ENCODE data around the gene ARHGDIA. TPM values are rescaled to one million over a fixed set of nuclear protein-coding genes. Genes with fewer than 3 reads are reported as not detected.

Gene ARHGDIA
- total RNA-seq, 1 donor from 2014 or later = 697 TPM

DNA sequence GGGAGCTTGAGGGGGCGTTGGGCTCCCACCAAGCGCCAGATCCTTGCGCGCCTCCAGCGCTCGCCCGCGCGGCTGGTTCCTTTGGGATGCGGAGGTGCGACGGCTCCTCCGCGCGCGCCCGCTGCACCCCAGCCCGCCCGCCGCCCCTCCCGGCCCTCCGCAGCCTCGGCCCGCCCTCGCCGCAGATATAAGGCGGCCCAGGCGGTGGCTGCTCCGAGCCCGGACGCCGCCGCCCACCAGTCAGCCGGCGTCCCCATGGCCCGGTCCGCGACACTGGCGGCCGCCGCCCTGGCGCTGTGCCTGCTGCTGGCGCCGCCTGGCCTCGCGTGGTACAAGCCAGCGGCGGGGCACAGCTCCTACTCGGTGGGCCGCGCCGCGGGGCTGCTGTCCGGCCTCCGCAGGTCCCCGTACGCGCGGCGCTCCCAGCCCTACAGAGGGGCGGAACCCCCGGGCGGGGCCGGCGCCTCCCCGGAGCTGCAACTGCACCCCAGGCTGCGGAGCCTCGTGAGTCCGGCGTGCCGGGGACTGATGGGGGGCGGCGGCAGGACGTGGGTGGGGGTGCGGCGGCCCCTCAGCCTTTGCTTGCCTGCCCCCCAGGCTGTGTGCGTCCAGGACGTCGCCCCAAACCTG is 31.0 kb upstream of the ARHGDIA start, which contains the start of gene NPB:
Gene NPB, plus strand, starts transcription at position 216 of the 630 bp plus-strand sequence. Its CDS starts 40 bp downstream, at position 256.
- no peak within 1 kb of the TSS for H3K27ac Mint-ChIP-seq
- no peak for DNase-seq
- intact Hi-C loops (cut with micrococcal nuclease) = no loop called here
- H3K9me3 Mint-ChIP-seq = no peaks in the 10 kb centered on the region
- H3K4me1 Mint-ChIP-seq = peaks cover 2% of the 10 kb centered on the region
- peaks cover 7% of the 10 kb centered on the region for H3K27me3 Mint-ChIP-seq
- peaks cover 20% of the 10 kb centered on the region for H3K36me3 Mint-ChIP-seq (ENCODE audit: low read depth)
- H3K4me3 Mint-ChIP-seq = peak within 1 kb of the TSS; percentile 3

DNA sequence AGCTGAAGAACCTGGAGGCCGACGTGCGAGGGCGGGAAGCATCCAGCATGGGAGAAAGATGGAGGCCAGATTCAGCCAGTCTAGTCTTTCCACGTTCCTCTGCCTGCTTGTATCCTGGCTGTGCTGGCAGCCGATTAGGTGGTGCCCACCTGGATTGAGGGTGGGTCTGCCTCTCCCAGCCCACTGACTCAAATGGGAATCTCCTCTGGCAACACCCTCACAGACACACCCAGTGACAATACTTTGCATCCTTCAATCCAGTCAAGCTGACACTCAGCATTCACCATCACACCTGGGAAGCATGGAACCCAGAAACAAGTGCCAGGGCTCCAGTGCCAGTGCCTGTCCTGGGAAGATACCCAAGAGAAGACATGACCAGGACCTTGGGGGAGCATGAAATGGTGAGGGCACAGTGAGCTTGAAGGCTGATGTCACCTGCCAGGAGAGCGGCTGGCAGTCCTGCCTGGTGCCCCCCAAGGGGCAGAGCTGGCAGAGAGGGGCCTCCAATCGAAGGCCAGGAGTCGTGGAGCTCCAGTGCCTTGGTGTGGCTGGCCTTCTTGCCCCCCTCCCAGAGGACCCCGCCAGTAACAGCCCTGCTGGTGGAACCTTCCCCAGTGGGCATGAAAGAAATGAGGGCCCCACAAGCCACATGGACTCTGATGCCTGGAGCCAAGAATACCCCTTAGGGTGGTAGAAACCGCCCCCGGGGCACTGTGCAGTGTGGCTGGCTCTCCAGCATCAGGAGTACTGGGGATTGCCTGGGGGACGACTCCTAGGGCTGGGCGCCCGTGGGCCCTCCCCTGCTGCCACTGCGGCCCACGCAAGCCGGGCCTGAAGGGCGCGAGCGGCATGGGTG is 30.3 kb upstream of the ARHGDIA start:
- intact Hi-C loops (cut with micrococcal nuclease) = no loop called here
- Mint-ChIP-seq H3K36me3 (ENCODE audit: low read depth) (peaks cover 17% of the 10 kb centered on the region), H3K4me3 (peak overlapping the region; percentile 3), H3K4me1 (peaks cover 2% of the 10 kb centered on the region), H3K27ac (no peak overlapping the region), H3K9me3 (no peaks in the 10 kb centered on the region), H3K27me3 (peaks cover 7% of the 10 kb centered on the region)
- no peak for DNase-seq

DNA sequence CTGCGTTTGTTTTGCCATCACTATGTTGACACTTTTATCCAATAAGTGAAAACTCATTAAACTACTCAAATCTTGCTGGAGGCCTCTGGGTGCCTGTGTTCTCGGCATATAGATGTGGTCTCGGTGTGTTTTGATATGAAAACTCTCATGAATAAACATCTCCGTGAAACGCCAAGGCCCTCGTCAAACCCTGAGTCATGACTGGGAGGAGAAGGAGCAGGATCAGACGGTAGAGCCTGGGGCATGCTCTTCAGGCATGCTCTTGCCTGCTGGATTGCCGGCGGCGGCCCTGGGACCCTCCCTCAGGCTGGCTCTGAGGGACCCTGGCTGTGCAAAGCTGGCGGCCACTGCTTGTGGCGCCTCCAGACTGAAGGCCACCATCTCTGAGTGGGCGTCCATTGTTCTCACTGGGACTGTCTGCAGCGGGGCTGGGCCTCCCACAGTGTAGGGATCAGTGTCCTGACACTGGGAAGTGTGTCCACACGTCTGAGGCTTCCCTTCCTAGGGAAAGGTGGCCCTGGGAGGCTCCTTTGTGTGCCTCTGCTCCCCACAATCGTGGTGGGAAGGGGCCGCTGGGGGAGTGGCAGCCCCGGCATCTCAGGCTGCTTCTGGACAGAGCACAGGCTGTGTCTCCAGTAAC is 29.2 kb upstream of the ARHGDIA start:
- intact Hi-C loops (cut with micrococcal nuclease) = no loop called here
- DNase-seq = no peak
- peaks cover 7% of the 10 kb centered on the region for H3K27me3 Mint-ChIP-seq
- no peak overlapping the region for H3K27ac Mint-ChIP-seq
- peaks cover 17% of the 10 kb centered on the region for H3K36me3 Mint-ChIP-seq (ENCODE audit: low read depth)
- no peaks in the 10 kb centered on the region for H3K9me3 Mint-ChIP-seq
- no peak overlapping the region for H3K4me3 Mint-ChIP-seq
- H3K4me1 Mint-ChIP-seq = peaks cover 3% of the 10 kb centered on the region

DNA sequence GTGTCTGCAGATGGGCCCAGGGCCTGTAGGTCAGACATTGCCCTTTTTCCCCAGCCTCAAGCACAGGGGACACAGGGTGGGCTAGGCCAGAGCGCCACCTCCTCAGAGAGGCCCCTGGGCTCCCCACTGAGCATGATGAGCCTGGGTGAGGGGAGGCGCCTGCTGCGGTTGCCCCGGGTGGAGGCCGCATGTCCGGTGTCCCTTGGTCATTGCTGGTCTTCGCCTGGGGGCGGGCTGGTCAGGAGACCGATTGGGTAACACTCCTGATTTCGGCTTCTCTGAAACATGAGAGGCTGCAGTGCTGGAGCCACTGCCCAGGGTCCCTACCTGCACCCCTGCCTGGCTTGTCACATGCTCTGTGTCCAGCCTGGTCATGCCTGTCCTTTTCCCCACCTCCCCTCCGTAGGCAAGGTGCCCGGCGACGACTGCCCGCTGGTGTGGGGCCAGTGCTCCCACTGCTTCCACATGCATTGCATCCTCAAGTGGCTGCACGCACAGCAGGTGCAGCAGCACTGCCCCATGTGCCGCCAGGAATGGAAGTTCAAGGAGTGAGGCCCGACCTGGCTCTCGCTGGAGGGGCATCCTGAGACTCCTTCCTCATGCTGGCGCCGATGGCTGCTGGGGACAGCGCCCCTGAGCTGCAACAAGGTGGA is 28.5 kb upstream of the ARHGDIA start:
- Mint-ChIP-seq H3K36me3 (ENCODE audit: low read depth) (peaks cover 17% of the 10 kb centered on the region), H3K27me3 (peaks cover 7% of the 10 kb centered on the region), H3K9me3 (no peaks in the 10 kb centered on the region), H3K27ac (no peak overlapping the region), H3K4me1 (peaks cover 4% of the 10 kb centered on the region), H3K4me3 (no peak overlapping the region)
- intact Hi-C loops (cut with micrococcal nuclease) = no loop called here
- DNase-seq = no peak

DNA sequence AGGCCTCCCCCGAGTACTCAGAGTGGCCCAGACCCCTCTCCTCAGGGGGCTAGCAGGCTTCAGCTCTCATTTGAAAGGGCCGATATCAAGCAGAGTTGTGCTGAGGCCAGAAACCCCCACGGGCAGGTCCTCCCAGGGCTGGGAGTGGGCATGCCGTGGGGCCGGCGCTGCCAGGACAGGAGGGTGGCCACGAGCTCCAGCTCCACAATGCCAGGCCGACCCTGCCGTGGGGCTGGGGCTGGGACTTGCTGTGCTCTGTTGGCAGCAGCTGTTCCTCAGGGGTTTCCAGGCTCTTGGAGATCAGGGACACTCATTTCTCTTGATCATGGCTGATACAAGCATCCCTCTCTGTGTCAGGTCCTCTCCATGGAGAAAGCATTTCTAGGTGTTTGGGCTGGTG is 27.7 kb upstream of the ARHGDIA start:
- intact Hi-C loops (cut with micrococcal nuclease) = no loop called here

DNA sequence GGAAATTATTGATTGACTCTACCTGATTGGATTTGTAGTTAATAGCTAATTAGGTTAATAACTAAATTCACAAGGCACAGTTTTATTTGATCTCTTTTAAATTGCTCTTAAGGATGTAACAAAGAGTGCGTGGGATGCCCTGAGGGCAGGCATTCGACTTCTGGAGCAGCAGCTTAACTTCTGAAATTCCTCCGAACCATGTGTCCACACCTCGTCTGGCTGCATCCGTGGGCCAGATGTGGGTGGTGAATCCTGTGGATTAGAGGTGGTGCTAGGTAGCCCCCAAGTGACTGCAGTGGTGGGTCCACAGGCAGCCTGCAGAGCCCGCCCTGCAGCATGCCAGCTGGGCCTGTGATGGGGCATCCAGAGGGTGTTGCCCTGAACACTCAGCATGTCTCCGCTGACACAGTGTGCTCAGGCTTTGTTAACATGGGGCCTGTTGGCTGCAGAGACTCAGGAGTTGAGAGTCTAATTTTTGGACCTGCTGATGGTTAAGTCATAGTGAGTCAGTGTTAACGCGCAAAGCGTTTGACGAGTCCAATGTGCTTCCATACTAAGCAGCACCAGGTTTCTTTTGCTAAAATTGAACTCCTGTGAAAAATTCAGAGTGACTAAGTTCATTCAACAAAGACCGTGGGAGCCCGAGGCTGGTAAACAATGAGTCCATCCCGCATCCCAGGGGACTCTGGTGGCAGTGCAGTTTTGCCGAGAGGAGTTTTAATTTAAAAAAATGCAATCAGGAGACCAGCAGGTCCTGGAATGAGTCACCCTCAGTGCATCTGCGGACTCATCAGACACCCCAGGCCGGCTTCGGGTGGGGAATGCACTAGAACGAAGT is 27.1 kb upstream of the ARHGDIA start:
- no peaks in the 10 kb centered on the region for H3K9me3 Mint-ChIP-seq
- H3K27me3 Mint-ChIP-seq = peaks cover 7% of the 10 kb centered on the region
- H3K36me3 Mint-ChIP-seq (ENCODE audit: low read depth) = peaks cover 20% of the 10 kb centered on the region
- H3K27ac Mint-ChIP-seq = no peak overlapping the region
- intact Hi-C loops (cut with micrococcal nuclease) = no loop called here
- H3K4me1 Mint-ChIP-seq = peaks cover 4% of the 10 kb centered on the region
- H3K4me3 Mint-ChIP-seq = no peak overlapping the region
- no peak for DNase-seq

More for the DNA sequence above, 27.7 kb upstream of the ARHGDIA start:
- Mint-ChIP-seq H3K27me3 (peaks cover 7% of the 10 kb centered on the region), H3K9me3 (no peaks in the 10 kb centered on the region), H3K27ac (no peak overlapping the region), H3K36me3 (ENCODE audit: low read depth) (peaks cover 17% of the 10 kb centered on the region), H3K4me1 (peaks cover 4% of the 10 kb centered on the region), H3K4me3 (no peak overlapping the region)
- no peak for DNase-seq

DNA sequence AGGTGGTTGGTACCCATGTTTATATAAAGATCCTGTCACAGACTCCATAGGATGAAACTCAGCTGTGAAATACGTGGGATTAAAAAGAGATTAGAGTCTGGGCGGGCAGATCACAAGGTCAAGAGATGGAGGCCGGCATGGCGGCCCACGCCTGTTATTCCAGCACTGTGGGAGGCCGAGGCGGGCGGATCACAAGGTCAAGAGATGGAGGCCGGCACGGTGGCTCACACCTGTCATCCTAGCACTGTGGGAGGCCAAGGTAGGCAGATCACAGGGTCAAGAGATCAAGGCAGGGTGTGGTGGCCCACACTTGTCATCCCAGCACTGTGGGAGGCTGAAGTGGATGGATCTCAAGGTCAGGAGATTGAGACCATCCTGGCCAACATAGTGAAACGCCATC is 24.3 kb upstream of the ARHGDIA start:
- DNase-seq = no peak
- Mint-ChIP-seq H3K27me3 (no peaks in the 10 kb centered on the region), H3K36me3 (ENCODE audit: low read depth) (peaks cover 22% of the 10 kb centered on the region), H3K9me3 (no peaks in the 10 kb centered on the region), H3K4me1 (peaks cover 6% of the 10 kb centered on the region), H3K4me3 (no peak overlapping the region), H3K27ac (no peak overlapping the region)
- intact Hi-C loops (cut with micrococcal nuclease) = no loop called here

DNA sequence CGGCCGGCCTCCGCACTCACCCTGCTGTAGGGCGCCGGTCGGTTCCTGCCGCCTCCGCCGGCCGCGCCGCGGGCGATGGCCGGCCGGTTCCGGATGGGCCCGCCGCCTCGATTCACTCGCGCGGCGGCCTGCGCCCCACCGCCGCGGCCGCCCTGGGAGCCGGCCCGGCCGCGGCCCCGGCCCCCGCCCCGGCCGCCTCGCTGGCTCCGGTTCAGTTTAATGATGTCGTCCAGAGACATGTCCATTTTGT is 20.1 kb upstream of the ARHGDIA start:
- intact Hi-C loops (cut with micrococcal nuclease) = loop anchor here (1.0 to 2.0 kb wide), 3 partner anchors 21 to 132 kb away; partner anchors contain the start of genes CENPX and LRRC45
- DNase-seq = no peak
- Mint-ChIP-seq H3K9me3 (no peaks in the 10 kb centered on the region), H3K4me1 (peaks cover 16% of the 10 kb centered on the region), H3K27me3 (no peaks in the 10 kb centered on the region), H3K27ac (peak overlapping the region; percentile 98), H3K4me3 (peak overlapping the region; percentile 94), H3K36me3 (ENCODE audit: low read depth) (peaks cover 43% of the 10 kb centered on the region)

DNA sequence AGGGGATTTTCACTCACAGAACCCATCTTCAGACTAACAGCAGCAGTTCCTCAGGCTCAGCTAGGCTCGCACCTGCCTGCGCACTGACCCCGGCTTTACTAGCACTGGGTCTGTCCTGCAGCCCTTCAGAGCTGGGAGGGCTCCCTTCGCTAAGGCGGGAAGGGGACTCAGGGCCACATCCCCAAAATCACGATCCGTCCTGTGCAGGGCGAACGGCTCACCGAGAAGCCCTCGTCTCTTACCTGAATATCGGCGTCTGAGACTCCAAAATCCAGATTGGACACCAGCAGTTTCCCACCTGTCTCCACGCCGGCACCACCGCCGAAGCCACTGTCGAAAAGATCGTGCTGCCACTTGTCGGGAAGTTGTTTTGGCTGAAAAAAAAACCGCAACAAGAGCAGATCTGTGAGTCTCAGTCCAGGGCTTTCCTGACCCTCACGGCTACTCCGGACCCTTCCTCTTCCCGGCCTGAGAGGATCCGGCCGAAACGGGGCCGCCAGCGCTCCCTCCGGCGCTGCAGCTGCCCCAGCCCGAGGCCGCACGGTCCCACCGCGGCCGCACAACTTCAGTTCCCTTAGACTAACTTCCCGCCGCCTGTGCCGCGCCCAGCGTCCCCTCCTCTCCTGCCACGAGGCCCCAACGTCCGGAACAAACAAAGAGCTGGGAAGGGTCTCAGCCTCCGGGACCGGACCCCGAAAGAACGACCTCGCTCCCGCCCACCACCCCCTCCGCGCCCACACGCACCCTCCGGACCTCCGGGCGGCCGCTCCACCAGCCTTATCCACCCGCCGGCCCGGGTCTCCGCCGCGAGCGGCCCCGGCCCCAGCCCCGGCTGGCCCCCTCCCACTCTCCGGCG is 19.5 kb upstream of the ARHGDIA start:
- H3K27me3 Mint-ChIP-seq = no peaks in the 10 kb centered on the region
- H3K27ac Mint-ChIP-seq = peak overlapping the region; percentile 94
- no peaks in the 10 kb centered on the region for H3K9me3 Mint-ChIP-seq
- peak; percentile 80 for DNase-seq
- H3K4me1 Mint-ChIP-seq = peaks cover 17% of the 10 kb centered on the region
- intact Hi-C loops (cut with micrococcal nuclease) = loop anchor here (1.0 to 2.0 kb wide), 3 partner anchors 20 to 132 kb away; partner anchors contain the start of genes CENPX and LRRC45
- H3K36me3 Mint-ChIP-seq (ENCODE audit: low read depth) = peaks cover 48% of the 10 kb centered on the region
- peak overlapping the region; percentile 88 for H3K4me3 Mint-ChIP-seq

DNA sequence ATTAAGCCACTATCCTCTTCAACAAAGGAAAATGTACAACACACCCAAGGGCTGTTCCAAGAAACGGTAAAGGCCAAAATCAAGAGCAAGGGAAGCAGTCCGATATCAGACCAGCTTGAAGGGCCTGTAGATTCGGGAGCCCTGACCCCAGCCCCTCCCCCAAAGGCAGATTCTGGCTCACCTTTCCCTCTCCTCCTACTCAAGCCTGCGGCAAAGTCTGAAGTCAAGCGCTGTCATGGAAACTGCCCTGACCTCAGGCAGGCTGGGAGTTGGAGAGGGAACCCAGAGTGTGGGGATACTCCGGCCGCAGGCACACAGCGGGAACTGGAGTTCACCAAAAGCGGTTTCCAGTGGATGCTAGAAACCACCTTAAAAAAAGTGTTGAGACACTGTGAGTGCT is 18.5 kb upstream of the ARHGDIA start:
- H3K27ac Mint-ChIP-seq = peak overlapping the region; percentile 69
- no peaks in the 10 kb centered on the region for H3K27me3 Mint-ChIP-seq
- peaks cover 56% of the 10 kb centered on the region for H3K36me3 Mint-ChIP-seq (ENCODE audit: low read depth)
- no peak for DNase-seq
- peak overlapping the region; percentile 88 for H3K4me3 Mint-ChIP-seq
- no peaks in the 10 kb centered on the region for H3K9me3 Mint-ChIP-seq
- peaks cover 17% of the 10 kb centered on the region for H3K4me1 Mint-ChIP-seq
- intact Hi-C loops (cut with micrococcal nuclease) = loop anchor here (2.0 kb wide), 1 partner anchor 133 kb away; the partner anchor contains the start of genes CENPX and LRRC45

DNA sequence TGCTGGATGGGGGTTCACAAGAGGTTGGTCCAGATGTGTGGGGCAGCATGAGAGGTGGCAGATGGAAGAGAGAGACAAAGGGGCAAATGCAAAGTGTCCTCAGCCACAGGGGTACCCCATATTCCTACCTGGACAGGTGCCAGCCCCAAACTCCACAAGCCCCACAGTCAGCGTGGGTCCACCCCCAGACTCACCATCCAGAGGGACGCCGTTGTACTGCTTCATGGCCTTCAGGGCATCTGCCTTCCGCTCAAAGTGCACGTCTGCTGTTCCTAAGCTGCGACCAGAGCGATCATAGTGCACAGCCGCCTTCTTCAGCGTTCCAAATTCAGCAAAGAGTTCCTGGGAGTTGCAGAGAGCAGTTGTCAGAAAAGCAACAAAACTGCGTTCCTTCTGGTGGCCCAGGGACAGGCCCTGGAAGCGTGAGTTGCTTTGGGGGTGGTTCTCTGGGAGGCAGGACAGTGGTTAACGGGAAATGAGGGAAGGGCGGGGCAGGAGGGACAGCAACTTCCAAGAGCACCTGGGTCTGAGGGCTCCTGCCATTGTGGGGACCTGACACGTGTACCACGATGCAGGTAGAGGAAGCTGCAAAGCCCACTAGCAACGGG is 18.0 kb upstream of the ARHGDIA start:
- DNase-seq = no peak
- Mint-ChIP-seq H3K27ac (peak overlapping the region; percentile 69), H3K4me3 (peak overlapping the region; percentile 70), H3K27me3 (no peaks in the 10 kb centered on the region), H3K9me3 (no peaks in the 10 kb centered on the region), H3K4me1 (peaks cover 17% of the 10 kb centered on the region), H3K36me3 (ENCODE audit: low read depth) (peaks cover 60% of the 10 kb centered on the region)
- intact Hi-C loops (cut with micrococcal nuclease) = no loop called here
